T-helper 1 cell (primary cell): ENCODE data around the gene OR13C9.
"Not testable (repeated sequence)": the region's sequence is repeated elsewhere in the genome, so short reads cannot be mapped to it uniquely, and the experiment has no call there.

ENCODE experiments used
- DNase-seq, 5 donors: peaks; one replicate each; pipeline ENCODE4 v3.0.0-alpha.2; 2012 to 2020
- total RNA-seq, 4 donors: gene quantifications; one replicate each; lab custom pipeline; 2026; lab: John Stamatoyannopoulos, UW

Gene OR13C9, protein sequence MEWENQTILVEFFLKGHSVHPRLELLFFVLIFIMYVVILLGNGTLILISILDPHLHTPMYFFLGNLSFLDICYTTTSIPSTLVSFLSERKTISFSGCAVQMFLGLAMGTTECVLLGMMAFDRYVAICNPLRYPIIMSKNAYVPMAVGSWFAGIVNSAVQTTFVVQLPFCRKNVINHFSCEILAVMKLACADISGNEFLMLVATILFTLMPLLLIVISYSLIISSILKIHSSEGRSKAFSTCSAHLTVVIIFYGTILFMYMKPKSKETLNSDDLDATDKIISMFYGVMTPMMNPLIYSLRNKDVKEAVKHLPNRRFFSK
- 0 reads per million in 4 donors for total RNA-seq

DNA sequence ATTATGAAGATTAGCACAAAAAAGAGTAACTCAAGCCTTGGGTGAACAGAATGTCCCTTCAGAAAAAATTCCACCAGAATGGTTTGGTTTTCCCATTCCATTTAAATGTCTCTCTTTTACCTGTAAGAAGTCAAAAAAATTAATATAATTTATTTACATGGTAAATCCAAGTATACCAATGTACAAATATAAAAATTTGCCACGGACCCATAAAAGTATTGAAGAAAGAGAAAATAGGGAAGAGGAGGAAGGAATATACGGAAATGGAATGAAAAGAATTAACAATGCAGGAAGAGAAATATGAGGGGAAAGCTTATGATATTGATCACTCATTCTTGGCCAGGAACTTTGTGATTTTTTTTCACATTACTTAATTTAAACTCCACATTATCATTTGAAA is at the start of gene OR13C9:
OR13C9 (minus strand) TSS at position 101 of the 400 bp plus-strand sequence; CDS start at position 101, 0 bp downstream.
- DNase-seq: no peak

DNA sequence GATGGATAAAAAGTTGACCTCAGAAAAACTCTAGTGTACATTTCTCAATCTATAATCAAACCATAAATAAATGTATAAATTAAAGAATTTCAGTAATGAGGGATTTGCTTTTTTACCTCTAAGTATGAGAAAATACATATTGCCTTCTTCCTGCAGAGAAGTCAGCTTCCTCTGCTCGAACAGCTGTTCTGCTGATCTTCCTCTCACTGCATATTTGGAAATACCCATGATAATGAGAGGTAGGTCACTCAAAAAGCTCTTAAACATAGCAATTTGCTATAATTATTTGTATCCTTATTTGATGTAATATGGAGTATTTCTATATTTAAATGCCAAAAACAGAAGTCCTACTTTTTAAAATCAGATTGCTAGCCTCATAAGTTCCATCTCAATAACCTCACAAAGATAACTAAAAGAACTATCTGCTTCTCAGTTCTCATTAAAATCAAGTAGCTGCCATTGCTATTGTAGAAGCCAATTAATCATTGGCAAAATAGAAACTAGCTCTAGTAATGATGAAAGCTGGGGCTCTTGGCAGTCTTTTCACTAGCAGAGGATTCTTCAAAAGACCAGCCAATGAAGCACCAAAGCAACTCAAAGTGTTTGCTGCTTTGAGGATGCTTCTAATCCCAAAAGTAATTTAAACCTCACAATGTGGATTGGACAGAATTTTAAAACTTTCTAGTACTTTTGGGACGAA is 40.6 kb upstream of the OR13C9 start:
- no peak for DNase-seq

DNA sequence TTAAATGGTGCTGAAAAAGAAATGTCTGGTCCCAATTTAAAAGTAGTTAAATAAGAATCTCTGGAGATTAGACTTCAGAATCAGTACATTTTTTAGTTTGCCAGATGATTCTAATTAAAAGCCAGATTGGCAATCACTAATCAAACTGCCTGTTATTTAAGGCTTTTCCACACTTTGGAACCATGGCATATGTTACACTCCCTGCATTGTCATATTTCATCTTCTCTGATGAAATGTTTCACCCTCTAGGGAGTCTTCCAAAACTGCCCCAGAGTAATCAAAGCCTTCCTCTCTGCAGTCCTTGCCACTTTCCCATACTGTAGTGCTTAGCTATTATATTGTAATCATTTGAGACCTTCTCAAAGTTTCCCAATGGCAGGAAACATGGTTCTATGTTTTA is 17.5 kb upstream of the OR13C9 start:
- DNase-seq: no peak

DNA sequence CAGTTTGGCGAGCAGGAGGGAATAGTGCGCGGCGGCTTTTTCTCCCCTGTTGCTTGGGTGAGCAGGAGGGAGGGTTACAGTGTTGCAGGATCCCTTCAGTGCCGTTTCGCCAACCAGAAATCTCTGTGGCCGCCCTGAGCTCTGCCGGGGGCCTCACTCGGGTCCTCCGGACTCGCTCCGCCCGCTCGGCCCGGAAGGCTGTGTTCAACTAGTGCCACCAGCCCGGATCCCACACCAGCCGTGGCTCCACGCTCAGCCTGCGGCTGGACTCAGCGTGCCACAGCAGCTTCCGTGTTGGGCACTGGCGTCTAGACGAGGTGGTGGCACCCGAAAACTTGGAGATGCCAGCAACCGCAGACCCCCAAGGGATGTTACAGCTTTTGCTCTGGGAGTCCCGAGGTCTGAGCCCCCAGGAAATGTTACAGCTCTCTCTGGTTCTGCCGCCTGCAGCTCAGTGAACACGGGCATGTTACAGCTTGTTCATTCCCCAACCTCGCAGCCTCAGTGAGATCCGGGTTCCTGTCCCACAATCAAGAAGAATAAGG is 16.0 kb upstream of the OR13C9 start:
- no peak for DNase-seq

DNA sequence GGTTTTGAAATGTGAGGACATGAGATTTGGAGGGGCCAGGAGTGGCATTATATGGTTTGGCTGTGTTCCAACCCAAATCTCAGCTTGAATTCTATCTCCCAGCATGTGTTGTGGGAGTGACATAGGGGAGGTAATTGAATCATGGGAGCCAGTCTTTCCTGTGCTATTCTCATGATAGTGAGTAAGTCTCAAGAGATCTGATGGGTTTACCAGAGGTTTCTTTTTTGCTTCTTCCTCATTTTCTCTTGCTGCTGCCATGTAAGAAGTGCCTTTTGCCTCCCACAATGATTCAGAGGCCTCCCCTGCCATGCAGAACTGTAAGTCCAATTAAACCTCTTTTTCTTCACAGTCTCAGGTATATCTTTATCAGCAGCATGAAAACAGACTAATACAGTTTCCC is 8.0 kb upstream of the OR13C9 start:
- not testable (repeated sequence) for DNase-seq

DNA sequence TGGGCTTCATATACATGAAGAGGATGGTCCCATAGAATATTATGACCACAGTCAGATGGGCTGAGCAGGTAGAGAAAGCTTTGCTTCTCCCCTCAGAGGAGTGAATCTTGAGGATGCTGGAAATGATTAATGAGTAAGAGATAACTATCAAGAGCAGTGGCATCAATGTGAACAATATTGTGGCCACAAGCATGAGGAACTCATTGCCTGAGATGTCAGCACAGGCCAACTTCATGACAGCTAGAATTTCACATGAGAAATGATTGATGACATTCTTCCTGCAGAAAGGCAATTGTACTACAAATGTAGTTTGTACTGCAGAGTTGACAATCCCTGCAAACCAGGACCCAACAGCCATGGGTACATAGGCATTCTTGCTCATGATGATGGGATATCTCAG is 586 bp downstream of the OR13C9 start:
- no peak for DNase-seq

DNA sequence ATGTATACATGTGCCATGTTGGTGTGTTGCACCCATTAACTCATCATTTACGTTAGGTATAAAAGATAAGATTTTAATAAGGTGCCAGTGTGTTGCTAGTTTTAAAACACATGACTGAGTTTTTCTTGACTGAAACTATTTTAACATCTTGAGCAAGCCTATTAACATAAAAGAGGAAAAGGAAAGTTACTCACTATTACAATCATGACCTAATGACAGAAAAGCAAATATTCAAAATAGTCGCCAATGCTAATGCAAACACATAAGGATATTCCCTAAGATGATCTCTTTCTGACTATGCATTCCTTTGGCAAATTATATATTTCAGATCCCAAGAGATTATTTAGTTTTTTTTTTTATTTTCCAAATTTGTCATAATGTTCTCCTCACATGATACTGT is 6.8 kb downstream of the OR13C9 start:
- DNase-seq: no peak

DNA sequence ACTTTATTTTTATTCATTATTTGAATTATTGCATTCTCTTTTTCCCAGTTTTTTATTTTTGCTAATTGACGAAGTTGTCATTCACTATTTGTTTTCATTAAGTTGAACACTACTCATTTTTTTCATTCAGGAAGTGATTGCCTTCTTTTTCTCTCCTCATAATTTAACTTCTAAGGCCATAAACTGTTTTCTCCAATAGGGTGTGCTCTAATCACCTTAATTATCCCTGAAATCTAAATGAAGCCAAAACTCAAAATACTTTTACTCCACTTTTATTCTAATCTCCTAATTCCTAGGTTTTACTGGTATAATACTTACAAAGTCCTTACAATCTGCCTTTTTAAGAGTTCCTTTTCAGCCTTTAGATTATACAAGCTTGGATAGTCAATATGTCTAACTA is 9.7 kb downstream of the OR13C9 start:
- DNase-seq: no peak

DNA sequence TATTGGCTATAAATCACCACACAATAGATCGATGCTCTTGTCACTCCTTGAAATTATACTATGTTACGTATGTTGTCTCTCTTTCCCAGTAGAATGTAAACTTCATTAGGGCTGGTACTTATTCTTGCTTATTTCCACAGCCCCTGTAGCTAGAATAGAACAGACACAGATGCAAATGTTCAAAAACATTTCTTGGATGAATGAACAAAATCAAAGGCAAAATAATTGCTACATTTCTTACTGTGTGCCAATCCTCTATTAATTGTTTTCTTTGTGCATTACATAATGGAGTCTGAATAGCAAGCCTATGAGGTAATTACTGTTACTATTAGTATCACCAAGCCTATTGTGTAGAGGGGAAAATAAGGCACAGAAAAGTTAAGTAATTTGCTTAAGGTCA is 11.9 kb downstream of the OR13C9 start:
- no peak for DNase-seq

DNA sequence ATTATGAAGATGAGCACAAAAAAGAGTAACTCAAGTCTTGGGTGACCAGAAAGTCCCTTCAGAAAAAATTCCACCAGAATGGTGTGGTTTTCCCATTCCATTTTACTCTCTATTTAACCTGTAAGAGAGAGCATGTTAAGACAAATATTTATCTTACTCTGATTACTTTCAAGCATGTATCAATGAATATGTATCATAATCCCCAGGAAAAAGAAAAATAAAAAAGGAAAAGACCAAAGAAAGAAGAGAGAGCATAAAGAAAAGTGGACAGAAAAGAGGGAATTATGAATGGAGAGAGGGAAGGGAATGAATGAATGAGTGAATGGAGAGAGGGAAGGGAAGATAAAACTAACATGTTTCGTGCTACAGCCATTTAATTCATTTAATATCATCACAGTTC is 12.5 kb downstream of the OR13C9 start, which contains the start of gene OR13C2:
OR13C2 (minus strand) TSS at position 101 of the 400 bp plus-strand sequence; CDS start at position 101, 0 bp downstream.
- not testable (repeated sequence) for DNase-seq

DNA sequence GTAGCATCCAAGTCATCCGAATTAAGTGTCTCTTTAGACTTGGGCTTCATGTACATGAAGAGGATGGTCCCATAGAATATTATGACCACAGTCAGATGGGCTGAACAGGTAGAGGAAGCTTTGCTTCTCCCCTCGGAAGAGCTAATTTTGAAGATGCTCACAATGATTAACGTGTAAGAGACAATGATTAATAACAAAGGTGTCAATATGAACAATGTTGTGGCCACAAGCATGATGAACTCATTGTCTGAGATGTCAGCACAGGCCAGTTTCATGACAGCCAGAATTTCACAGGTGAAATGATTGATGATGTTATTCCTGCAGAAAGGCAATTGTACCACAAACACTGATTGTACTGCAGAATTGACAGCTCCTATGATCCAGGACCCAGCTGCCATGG is 13.2 kb downstream of the OR13C9 start:
- no peak for DNase-seq

DNA sequence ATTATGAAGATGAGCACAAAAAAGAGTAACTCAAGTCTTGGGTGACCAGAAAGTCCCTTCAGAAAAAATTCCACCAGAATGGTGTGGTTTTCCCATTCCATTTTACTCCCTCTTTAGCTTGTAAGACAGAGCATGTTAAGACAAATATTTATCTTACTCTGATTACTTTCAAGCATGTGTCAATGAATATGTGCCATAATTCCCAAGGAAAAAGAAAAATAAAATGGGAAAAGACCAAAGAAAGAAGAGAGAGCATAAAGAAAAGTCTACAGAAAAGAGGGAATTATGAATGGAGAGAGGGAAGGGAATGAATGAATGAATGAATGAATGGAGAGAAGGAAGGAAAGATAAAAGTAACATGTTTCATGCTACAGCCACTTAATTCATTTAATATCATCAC is 18.7 kb downstream of the OR13C9 start, which contains the start of gene OR13C5:
OR13C5 (minus strand) TSS at position 101 of the 400 bp plus-strand sequence; CDS start at position 101, 0 bp downstream.
- not testable (repeated sequence) for DNase-seq

DNA sequence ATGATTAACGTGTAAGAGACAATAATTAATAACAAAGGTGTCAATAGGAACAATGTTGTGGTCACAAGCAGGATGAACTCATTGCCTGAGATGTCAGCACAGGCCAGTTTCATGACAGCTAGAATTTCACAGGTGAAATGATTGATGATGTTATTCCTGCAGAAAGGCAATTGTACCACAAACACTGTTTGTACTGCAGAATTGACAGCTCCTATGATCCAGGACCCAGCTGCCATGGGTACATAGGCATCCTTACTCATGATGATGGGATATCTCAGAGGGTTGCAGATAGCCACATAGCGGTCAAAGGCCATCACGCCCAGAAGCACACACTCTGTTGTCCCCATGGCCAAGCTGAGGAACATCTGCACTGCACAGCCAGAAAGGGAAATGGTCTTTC is 19.3 kb downstream of the OR13C9 start:
- DNase-seq: not testable (repeated sequence)

DNA sequence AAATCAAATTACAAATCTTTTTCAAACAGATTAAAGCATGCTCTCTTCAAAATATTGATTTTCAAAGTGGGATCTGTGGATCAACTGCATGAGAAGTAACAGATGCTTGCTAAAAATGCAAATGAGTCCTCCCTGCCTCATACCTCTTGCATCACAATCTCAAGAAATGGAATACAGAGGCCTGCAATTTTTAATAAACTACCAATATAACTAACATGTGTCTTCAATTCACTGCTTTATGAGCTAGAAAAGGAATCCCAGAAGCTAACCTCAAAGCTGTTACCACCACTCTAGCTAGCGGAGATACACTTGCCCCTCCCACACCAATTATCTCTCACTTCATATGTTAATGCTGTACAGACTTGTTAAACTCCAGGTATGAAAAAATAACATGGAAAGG is 28.4 kb downstream of the OR13C9 start:
- no peak for DNase-seq

DNA sequence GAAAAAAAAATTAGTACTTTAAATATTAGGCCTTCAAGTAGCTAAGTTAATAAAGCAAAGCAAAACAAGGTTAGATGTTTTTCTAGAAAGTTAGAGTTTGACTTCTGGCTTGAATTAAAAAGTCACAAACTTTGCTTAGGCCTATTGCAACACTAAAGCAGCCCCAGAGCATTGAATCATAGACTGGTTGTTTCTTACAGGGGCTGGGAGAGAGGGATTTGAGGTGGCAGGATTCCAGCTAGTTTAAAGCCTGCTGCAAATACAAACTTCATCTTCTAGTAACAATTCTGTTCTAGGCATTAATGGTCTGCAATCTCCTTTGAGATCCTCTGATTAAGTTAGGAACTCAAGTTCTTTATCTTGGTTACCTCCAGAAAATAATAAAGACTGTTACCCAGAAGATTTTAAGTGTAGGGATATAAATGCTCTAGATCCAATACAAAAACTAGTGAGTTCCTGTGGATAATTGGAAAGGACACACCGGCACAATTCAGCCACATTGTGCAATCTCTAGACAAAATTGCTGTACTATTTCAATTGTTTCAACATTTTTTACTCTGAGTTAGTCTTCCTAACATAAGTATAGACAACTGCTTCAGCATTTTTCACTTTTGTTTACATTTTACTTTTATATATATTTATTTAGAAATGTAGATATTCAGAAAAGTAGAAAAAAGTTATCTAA is 31.4 kb downstream of the OR13C9 start:
- no peak for DNase-seq

DNA sequence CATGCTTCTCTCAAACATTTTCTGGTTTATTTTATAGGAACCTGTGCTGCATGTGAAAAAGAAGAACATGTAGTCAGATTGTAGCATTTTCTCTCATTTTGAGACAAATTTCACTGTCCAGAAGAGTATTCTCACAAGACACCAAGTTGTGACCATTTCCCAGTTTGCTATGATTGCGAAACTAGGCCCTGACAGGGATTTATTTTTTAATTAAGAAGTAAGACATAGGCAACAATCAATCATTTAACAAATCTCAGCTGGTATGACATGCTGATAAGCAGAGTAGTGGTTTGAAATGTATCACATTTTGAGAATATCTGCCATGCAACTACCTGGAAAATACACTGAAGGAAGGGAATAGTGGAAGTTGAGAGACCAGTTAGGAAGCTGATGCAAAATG is 37.4 kb downstream of the OR13C9 start:
- DNase-seq: no peak

DNA sequence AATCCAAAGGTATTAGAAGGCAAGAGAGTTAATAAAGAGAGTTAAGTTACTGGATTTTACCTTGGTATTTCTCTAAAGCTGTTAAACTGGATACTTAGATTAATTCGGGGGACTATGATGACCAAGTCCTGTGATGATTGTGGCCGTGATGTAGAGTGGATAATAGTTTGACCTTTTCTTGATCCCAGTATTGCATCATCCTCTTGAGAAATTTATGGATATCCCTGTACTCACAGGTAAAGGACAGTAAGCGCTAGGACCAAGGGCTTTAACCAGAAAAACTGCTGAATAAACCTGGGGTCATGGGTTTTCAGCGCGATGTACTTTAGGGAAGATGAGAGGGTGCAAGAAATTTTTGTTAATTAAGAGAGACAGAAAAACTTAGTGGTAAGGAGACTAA is 40.7 kb downstream of the OR13C9 start:
- DNase-seq: no peak

DNA sequence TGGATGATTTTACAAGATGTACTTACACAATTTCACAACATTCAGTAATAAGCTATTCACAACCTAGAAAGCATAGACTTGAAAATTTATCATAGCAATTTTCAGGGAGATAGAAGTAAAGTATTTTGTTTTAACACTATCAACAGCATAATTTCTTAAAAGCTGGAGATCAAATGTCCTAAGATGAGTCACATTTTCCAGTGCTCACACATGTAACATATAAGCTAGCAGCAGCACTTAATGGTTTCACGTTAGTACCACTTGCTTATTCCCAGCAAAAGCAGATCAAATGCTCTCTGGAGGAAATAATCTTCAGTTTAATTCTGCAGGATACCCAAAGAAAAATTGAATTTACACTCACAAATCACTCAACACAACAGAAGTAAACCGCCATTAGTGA is 42.5 kb downstream of the OR13C9 start:
- no peak for DNase-seq

DNA sequence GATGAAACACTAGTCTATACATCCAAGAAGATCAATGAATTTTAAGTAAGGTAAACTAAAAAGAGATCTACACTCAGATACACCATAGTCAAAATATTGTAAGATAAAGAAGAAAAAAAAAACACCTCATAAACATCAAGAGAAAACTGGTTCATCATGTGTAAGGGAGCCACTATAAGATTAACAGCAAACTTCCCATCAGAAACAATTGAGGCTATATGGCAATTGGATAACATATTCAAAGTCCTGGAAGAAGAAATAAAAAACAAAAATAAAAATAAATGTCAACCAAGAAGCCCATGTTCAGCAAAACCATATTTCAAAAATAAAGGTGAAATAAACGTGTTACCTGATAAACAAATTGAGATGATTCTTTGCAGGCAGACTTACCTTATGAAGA is 45.4 kb downstream of the OR13C9 start:
- no peak for DNase-seq

DNA sequence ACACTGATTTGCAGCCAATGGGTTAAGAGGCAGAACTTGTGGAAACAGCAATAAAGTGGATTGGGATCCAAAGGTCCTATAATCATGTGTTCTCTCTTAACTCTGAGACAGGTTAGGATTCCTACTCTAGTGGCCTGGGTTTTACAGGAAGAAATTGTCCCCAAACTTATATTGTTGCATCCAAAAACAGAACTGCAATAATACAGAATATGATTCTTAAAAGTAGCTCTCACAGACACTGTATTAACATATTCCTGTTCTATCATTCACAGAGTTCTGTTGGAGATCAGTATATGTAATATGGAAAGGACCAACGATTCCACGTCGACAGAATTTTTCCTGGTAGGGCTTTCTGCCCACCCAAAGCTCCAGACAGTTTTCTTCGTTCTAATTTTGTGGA is 49.1 kb downstream of the OR13C9 start, which contains the start of gene OR13C8:
OR13C8 (plus strand) TSS at position 301 of the 400 bp plus-strand sequence; CDS start at position 301, 0 bp downstream.
- no peak for DNase-seq
